ENCODE results near the gene DHPS. TPM values are rescaled to one million over a fixed set of nuclear protein-coding genes. Genes with fewer than 3 reads are reported as not detected.

Gene DHPS
- total and polyA plus RNA-seq, 2 of the 13 experiments (the other 11 are each of a cell fraction or from before 2014, with no cell fraction given) = 43.3 to 84.3 TPM

DNA sequence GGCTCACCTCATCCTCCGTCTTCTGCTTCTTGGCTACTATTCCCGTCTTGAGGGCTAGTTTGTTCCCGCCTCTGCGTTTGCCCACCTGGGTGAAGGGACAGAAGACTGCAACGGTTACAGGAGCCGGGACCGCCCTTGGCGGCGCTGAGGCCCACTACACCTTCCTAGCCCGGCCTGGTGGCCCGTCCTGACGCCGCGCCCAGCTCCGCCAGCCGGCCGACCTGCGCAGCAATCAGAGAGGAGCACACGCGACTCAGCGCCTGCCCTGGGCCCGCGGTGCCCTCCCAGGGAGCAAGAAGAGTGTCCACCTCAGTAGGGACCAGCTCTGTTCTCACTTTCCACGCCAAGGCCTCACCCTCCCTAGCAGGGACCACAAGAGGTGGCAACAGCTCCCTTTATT, 49.7 kb upstream of the DHPS start:
- DNase-seq (ENCODE audit: low spot score) (no peak), ATAC-seq (no peak), FAIRE-seq (no peak)
- Histone ChIP-seq H3K4me3 (replicated peaks in 1 of 3; ENCODE audit: insufficient read depth in 1 of 3, low read depth in 2 of 3, low read length in 3 of 3) (no peak overlapping the region), H3K4me2 (ENCODE audit: low read depth, low read length) (no peak overlapping the region), H3K9me3 (ENCODE audit: low read length) (no peaks in the 10 kb centered on the region), H3K36me3 (replicated peaks in 1 of 2; ENCODE audit: control insufficient read depth in 1 of 2, insufficient read depth in 2 of 2, low read length in 2 of 2) (peaks cover 20 to 31% of the 10 kb centered on the region in 2 experiments), H3K79me2 (ENCODE audit: insufficient read depth, low read length) (peaks cover 34% of the 10 kb centered on the region), H3K27ac (ENCODE audit: extremely low read length, insufficient read depth, low read length) (no peak overlapping the region), H3K4me1 (ENCODE audit: insufficient read depth, low read length) (peaks cover 44% of the 10 kb centered on the region), H4K20me1 (ENCODE audit: insufficient read depth, low read length) (peaks cover 20% of the 10 kb centered on the region), H2AFZ (ENCODE audit: low read length) (no peak overlapping the region), H3K27me3 (ENCODE audit: control insufficient read depth in 1 of 2, insufficient read depth in 2 of 2, low read length in 2 of 2) (no peaks in the 10 kb centered on the region; a peak in 1 of 5 replicates), H3K9ac (ENCODE audit: insufficient read depth, low read depth, low read length) (no peak overlapping the region)
- intact Hi-C loops (cut with micrococcal nuclease; ENCODE audit: unreplicated experiment) = no loop called here
- TF ChIP-seq AGO2 (optimal IDR thresholded peaks at IDR 0.05; ENCODE audit: low read depth, low read length) (peak; percentile 78), RBFOX2 (IDR thresholded peaks at IDR 0.05; ENCODE audit: low read depth, low read length) (peak; percentile 70)
- TF ChIP-seq, protein P1, sequence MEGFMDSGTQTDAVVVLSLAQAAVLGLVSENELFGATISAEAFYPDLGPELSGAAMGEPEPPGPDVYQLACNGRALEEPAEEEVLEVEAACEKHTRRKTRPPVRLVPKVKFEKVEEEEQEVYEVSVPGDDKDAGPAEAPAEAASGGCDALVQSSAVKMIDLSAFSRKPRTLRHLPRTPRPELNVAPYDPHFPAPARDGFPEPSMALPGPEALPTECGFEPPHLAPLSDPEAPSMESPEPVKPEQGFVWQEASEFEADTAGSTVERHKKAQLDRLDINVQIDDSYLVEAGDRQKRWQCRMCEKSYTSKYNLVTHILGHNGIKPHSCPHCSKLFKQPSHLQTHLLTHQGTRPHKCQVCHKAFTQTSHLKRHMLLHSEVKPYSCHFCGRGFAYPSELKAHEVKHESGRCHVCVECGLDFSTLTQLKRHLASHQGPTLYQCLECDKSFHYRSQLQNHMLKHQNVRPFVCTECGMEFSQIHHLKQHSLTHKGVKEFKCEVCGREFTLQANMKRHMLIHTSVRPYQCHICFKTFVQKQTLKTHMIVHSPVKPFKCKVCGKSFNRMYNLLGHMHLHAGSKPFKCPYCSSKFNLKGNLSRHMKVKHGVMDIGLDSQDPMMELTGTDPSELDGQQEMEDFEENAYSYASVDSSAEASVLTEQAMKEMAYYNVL (CRISPR knock-in tag; IDR thresholded peaks at IDR 0.05; ENCODE audit: borderline replicate concordance) = no peak
- in situ Hi-C loops (cut with HindIII; ENCODE audit: extremely low pct_ligation_motif_present, low pct_unique_long_range_greater_than_20kb) = no loop called here
- ChIA-PET POLR2A (interaction anchor here (3.4 kb wide), 1 partner anchor 8 kb away, joined by 51 read pairs; the partner anchor contains the start of gene TNPO2), CTCF (ENCODE audit: low intra/inter-chr PET ratio, low total read pairs) (no interaction called here)
- no TSS peak for BruUV-seq (replicated peaks)
- WGBS (ENCODE audit: low lambda C conversion rate) = 97% methylated on average over 24 of the region's 24 CpGs

DNA sequence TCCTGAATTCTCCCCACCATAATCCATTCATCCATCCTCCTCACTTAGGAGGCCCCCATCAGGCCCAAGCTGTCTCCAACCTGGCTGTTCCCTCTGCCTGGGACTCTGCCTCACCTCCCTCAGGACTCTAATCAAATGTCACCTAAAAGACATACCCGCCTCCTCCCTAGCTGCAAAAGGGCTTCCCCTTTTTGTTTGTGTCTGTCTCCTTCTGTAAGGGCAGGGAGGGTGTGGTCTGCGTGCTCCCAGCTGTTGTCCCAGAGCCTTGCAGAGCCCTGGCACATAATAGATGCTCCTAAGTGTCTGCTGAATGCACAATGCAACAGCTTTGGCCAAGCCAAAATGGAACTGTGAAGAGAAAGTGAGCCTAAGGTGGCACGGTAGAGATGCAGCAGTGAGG, 48.4 kb upstream of the DHPS start:
- Histone ChIP-seq H3K4me2 (ENCODE audit: low read depth, low read length) (no peak overlapping the region), H3K36me3 (replicated peaks in 1 of 2; ENCODE audit: control insufficient read depth in 1 of 2, insufficient read depth in 2 of 2, low read length in 2 of 2) (peaks cover 20 to 31% of the 10 kb centered on the region in 2 experiments), H3K27me3 (ENCODE audit: control insufficient read depth in 1 of 2, insufficient read depth in 2 of 2, low read length in 2 of 2) (no peaks in the 10 kb centered on the region; a peak in 1 of 5 replicates), H3K9ac (ENCODE audit: insufficient read depth, low read depth, low read length) (no peak overlapping the region), H3K79me2 (ENCODE audit: insufficient read depth, low read length) (peaks cover 34% of the 10 kb centered on the region), H2AFZ (ENCODE audit: low read length) (no peak overlapping the region), H4K20me1 (ENCODE audit: insufficient read depth, low read length) (peaks cover 20% of the 10 kb centered on the region), H3K4me1 (ENCODE audit: insufficient read depth, low read length) (peaks cover 35% of the 10 kb centered on the region), H3K4me3 (replicated peaks in 1 of 3; ENCODE audit: insufficient read depth in 1 of 3, low read depth in 2 of 3, low read length in 3 of 3) (no peak overlapping the region), H3K27ac (ENCODE audit: extremely low read length, insufficient read depth, low read length) (no peak overlapping the region), H3K9me3 (ENCODE audit: low read length) (no peaks in the 10 kb centered on the region)
- no peak for TF ChIP-seq ZNF616 (CRISPR knock-in tag; IDR thresholded peaks at IDR 0.05; ENCODE audit: low read depth)
- peak; percentile 62 for TF ChIP-seq RBM22 (optimal IDR thresholded peaks at IDR 0.05; ENCODE audit: low read length)
- 98% methylated on average over 3 of the region's 3 CpGs for WGBS (ENCODE audit: low lambda C conversion rate)
- no TSS peak for BruUV-seq (replicated peaks)
- ChIA-PET CTCF (ENCODE audit: low intra/inter-chr PET ratio, low total read pairs) (no interaction called here), POLR2A (no interaction called here)
- ATAC-seq (no peak), FAIRE-seq (no peak), DNase-seq (ENCODE audit: low spot score) (no peak)
- intact Hi-C loops (cut with micrococcal nuclease; ENCODE audit: unreplicated experiment) = no loop called here
- in situ Hi-C loops (cut with HindIII; ENCODE audit: extremely low pct_ligation_motif_present, low pct_unique_long_range_greater_than_20kb) = no loop called here
